ENCODE results near the gene CIBAR2.
A peak's percentile ranks its signal among the peaks of the same experiment; 100 is the strongest.
"Not testable (repeated sequence)": the region's sequence is repeated elsewhere in the genome, so short reads cannot be mapped to it uniquely, and the experiment has no call there.

The CIBAR2 gene

DNA sequence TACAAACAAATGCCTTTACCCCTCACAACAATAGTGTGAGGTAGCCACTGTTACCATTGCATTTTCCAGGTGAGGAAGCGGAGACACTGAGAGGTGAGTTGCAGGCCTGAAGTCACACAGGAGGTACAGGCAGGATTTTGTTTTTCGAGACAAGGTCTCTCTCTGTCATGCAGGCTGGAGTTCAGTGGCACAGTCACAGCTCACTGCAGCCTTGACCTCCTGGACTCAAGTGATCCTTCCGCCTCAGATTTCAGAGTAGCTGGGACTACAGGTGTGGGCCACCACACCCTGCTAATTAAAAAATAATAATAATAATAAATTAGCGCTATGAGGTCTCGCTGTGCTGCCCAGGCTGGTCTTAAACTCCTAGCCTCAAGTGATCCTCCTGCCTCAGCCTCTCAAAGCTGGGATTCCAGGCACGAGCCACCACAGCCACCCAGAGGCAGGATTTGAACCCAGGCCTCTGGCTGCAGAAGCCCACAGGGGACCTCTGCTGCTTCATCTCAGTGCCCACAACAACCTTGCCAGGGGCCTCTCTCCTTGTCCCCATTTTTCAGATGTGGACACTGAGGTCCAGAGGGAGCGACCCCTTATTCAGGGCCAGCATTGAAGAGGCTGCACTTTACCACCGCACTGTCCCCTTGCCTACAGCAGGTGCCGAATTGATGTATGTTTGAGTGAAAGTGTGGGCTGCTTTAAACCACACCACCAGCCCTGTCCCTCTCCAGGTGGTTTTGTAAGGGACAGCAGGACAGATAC, 16.0 kb upstream of the CIBAR2 start:
- DNase-seq (ENCODE audit: low spot score): no peak

DNA sequence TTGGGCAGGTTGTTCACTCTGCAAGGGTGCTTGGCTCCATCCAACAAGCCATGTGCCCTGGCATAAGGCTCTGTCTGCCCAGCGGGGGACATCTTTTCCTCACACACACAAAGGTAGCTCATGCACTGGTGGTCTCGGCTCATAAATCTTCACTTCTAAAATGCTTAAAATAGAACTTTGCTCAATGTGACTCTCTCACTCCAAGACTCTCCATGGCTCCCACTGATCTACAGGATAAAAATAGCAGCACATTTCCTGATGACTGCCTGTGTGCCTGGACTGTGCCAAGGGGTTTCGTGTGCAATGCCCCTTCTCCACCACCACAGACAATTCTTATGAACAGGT, 15.1 kb upstream of the CIBAR2 start:
- no peak for DNase-seq (ENCODE audit: low spot score)

DNA sequence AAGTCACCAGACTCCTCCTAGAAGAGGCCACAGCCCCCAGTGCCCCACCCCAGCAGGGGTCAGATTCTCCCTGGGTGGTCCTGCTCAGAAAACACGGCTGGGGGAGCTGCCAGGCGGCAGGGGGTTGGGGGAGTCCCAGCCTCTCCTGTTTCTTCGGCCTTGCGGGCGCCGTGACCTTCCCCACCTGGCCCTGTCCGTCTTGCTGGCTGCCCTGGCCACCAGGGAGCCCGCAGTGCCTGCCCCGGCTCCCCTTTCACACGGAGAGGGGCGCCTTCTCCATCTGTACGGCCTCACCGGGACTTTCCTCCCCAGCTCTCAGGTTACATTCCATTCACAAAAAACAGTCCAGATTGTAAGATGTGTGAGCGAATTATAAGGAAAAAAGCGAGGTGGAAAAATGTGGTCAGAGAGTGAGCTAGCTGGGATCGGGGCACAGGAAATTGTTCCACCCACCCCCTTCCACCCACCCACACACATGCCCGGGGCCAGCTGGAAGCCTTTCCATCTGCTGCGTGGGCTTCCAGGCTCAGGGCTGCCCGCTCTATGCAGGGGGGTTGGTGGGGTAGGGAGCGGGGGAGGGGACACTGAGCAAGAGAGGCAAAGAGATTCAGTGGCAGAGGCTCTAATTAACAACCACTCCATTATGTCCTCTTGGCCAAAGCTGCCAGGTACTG, 14.6 kb upstream of the CIBAR2 start:
- no peak for DNase-seq (ENCODE audit: low spot score)

DNA sequence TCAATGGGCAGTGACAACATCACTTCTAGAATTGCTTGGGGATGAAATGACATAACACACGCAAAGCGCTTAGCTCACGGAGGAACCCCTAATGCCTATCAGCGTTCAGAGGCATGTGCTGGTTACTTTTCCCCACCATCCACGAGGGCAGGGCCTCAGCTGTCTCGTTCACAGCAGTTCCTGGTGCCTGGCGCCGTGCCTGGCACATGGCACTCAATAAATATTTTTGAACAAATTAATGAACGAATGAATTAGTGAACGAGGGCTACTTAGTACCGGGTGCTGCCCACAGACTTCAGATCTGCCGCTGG, 14.1 kb upstream of the CIBAR2 start:
- DNase-seq (ENCODE audit: low spot score): no peak

DNA sequence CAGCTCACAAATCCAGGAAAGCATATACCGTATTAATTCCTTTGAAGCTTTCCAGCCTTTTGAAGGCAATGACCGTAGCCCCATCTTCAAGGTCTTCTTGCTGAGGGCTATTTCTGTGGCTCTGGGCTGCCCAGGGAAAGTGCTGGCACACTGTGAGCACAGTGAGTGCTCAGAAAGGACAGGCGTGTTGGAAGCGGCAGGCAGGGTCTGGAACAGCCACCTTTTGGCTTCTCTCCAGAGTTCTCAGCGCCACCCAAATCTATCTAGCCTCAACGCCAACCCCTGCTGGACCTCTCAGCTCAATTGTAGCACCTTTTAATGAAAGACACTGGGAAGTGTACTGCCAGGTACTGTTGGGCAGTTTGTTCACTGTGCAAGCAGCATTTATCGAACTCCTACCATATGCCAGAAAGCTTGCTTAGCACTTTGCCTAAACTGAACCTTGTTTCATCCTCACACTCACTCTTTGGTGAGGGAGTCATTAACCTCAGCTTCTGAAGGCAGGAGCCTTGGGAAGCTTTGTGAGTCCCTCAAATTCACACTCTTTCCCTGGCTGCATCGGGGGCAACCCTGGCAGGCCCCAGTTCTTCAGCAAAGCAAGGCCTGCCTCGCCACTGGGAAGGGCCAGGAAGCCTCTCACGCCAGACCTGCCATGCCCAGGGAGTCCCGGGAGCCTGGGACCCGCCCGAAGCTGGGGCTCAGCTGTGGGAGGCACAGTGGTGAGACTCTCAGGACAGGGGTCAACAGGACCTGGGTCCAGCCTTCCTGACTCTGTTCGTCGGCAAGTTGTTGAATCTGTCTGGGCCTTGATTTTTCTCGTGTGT, 13.5 kb upstream of the CIBAR2 start:
- no peak for DNase-seq (ENCODE audit: low spot score)

DNA sequence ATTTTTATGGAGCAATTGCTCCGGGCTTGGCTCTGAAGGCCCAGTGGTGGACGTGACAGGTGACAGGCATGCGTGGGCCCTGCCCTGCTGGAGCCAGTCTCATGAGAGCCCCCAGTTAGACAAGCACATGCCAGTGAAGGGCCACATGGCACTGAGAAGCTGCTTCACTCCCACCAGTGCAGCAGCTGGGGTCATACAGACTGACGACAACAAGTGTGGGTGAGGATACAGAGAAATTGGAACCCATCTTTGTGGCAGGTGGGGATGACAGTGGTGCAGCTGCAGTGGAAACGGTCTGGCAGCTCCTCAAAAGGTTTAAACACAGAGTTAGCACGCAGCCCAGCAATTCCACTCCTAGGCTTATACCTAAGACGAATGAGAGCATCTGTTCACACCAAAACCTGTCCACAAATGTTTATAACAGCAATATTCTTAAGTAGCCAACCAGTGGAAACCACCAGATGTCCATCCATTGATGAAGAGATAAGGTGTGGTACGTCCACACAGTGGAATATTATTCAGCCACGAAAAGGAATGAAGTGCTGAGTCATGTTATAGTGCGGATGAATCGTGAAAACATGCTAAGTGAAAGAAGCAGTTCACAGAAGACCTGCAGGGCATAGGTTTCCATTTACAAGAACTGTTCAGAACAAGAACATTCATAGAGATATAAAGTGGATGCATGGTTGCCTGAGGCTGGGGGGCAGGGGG, 12.5 kb upstream of the CIBAR2 start:
- DNase-seq (ENCODE audit: low spot score): no peak

DNA sequence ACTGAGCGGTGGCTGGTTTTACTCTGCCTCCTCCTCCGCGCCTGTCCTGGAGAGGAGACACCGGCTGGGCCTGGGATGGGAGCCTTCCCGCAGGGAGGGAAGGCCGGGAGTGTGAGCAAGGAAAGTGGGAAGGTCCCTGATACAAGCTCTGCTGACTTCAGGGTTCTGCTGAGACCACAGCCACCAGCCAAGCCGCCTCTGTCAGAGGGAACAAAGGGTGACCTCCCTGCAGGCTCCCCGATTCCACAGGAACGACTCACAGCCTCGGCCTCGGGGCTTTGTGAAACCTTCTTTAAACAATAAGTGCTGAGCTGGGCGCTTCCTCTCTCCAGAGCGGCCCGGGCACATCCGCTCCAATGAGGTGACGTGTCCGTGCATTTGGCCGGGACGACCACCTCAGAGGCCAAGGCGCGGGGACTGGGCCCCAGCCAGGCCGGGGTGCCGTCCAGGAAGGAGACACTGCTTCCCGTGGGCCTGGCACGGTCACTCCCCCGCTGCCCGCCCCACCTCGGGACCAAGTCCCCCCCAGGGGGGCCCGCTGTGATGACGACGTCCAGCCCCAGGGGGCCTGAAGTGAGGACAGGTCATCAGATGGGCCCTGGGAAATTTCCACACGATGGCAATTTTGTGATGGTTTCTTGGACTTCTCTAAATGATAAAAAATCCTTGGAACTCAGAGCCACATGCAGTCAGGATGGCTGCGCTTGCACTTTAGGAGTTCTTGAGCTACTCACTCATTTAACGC, 11.8 kb upstream of the CIBAR2 start:
- no peak for DNase-seq (ENCODE audit: low spot score)

DNA sequence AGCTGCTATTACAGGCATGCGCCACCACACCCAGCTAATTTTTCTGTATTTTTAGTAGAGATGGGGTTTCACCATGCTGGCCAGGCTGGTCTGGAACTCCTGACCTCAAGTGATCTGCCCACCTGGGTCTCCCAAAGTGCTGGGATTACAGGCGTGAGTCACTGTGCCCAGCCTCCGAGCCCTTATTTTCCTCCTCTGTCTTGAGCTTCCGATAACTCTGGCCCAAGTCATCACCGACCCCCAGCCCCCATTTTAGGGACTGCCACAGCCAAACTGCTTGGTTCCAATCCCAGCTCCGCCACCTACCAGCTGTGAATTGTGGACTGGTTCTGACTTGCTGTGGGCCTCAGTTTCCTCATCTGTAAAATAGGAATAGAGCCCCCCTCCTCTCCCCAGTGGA, 11.2 kb upstream of the CIBAR2 start:
- DNase-seq (ENCODE audit: low spot score): not testable (repeated sequence)

DNA sequence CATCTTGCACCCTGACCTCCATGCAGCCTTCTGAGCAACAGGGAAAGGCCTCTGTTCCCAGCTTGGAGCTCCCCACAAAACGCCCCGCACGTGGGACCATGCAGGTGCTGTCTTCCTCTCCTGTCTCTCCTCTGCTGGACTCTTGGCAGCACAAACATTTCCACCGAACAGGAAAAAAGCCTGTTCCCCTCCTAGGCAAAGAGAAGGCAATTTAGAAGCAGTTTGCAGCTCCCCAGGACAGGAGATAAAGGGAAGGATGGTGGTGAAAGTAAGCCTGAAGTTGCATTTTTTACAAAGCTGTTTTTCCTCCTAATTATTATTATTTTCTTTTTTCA, 7.7 kb upstream of the CIBAR2 start:
- DNase-seq (ENCODE audit: low spot score): no peak

DNA sequence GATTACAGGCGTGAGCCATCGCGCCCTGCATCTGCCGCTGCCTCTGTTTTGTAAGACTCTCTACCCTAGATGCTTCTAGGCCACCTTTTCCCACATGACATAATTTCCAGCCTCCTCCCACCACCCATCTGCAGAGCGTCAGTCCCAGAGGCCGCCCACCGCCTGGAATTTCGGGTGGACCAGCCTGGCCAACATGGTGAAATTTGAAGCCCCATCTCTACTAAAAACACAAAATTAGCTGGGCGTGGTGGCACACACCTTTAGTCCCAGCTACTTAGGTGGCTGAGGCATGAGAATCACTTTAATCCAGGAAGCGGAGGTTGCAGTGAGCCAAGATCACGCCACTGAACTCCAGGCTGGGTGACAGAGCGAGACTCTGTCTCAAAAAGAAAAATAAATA, 5.1 kb upstream of the CIBAR2 start:
- no peak for DNase-seq (ENCODE audit: low spot score)

DNA sequence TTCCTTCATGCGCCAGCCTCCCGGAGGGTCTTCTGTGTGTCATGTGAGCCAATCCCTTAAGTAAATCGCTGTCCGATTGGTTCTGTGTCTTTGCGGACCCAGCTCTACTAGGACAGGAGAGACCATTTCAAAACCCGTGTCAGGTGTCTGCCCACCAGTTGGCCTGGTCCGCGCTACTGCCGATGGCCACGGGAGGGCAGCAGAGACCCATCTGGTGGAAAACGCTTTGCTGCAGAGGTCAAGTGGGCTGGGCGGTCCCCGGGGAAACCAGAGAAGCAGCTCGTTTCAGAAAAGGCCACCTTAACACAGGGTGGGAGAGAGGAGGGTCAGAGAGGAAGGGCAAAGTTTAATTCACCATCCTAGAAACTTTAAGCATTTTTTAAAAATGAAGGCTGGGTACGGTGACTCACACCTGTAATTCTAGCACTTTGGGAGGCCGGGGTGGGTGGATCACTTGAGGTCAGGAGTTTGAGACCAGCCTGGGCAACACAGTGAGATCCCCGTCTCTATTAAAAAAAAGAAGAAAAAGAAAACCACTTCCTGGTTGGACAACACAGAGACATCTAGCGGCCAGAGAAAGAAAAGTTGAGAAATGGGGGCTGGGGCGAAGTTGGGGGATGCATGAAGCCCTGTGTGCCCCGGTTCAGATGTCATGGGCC, 2.8 kb upstream of the CIBAR2 start:
- peak; percentile 63 for DNase-seq (ENCODE audit: low spot score)

DNA sequence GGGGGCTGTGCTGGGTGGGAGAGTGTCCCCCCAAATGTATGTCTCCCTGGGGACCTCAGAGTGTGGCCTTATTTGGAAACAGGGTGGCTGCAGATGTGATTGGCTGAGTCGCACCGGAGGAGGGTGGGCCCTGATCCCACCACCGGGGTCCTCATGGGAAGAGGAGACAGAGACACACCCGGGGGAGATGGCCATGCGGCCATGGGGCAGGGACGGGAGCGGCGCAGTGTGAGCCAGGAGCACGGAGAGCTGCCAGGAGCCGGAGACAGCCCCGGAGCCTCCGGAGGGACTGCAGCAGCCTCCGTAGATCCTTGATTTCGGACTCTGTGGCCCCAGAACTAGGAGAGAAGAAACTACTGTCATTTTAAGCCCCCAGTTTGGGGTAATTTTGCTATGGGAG, 1.6 kb upstream of the CIBAR2 start:
- DNase-seq (ENCODE audit: low spot score): no peak

DNA sequence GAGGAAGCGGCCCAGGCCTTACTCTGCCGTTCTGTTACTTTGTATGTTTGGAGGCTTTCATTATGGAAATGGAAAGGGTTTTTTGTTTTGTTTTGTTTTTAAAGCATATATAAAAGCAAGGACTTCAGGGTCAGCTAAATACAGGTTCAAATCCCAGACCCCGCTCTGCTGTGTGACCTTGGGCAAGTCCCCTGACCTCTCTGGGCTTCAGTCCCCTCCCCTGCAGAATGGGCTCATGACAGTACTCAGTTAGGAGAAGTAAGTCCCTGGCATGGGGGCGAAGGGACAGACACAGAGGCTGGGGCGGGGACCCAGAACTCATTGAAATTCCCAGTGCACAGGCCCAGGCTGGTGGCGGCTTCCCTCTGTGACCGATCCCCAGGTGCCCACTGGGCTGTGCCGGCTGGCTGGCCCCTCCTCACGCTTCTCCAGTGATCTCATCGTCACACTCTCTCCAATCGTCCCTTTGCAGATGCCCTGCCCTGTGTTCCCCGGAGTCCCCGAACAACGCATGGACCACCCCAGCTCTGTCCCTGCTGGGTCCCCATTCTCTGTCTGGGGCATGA, 979 bp upstream of the CIBAR2 start:
- DNase-seq (ENCODE audit: low spot score): no peak

DNA sequence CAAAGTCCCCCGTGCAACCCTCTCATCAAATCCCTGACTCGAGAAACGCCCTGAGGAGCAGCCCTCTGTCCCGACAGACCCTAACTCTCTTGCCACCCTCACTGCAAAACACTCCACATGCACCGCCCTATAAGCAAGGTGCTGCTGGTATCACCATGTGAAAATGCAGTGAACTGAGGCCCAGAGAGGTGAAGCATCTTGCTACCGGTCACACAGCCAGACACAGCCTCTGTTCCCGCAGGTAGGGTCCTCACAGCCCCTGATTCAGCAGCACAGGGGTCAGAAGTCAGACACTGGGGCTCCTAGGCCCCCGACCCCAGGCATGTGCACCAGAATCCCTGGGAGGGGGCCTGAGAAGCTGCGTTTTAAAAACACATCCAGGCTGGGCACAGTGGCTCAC, 1.1 kb downstream of the CIBAR2 start:
- DNase-seq (ENCODE audit: low spot score): no peak

DNA sequence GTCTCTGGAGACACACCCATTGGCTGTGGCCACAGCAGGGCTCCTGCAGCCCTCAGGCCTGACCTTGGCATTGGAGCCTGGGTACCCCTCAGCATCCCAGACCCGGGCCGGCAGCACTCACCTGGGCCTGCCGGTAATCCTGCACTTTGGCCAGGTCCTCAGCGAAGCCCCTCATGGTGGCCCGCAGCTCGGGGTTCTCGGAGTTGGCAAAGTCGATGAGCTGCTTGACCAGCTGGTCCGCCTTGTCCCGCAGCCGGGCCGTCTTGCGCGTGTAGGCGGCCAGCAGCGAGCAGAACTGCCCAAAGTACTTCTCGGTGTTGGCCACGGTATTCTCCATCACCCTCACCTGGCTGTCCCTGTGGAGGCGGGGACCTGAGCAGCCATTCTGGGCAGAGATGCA, 2.2 kb downstream of the CIBAR2 start:
- no peak for DNase-seq (ENCODE audit: low spot score)

DNA sequence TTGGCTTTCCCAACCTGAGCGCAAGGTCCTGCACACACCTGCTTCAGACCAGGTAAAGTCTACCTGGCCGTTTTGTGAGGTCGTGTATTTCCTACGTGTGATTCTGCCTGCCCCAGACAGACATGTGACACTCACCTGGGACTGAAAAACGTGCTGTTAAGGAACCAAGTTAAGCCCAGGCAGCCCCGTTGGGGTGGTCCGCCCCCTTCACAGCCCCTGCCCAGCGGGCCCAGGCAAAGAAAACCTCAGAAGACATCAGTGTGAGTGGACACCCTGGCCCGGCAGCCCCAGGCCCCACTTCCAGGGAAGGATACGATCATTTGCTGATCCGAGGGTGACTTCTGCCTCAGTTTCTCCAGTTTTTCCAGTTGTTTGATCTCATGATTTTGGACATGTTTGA, 4.7 kb downstream of the CIBAR2 start:
- DNase-seq (ENCODE audit: low spot score): no peak

DNA sequence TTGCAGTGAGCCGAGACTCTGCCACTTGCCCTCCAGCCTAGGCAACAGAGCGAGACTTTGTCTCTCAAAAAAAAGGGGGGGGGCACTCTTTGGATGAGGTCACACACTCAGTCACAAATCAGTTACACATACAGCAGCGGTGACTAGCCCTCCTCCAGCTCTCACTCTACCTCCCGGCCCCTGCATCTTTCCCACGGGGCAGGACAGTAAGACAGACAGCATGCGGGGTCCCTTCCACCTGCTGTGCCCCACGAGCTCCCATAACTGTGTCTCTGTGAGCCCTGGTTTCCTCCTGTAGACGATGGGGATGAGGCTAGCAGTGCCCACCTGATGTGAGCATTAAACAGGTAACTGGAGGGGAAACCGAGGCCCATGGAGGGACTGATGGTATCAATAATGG, 5.2 kb downstream of the CIBAR2 start:
- no peak for DNase-seq (ENCODE audit: low spot score)

DNA sequence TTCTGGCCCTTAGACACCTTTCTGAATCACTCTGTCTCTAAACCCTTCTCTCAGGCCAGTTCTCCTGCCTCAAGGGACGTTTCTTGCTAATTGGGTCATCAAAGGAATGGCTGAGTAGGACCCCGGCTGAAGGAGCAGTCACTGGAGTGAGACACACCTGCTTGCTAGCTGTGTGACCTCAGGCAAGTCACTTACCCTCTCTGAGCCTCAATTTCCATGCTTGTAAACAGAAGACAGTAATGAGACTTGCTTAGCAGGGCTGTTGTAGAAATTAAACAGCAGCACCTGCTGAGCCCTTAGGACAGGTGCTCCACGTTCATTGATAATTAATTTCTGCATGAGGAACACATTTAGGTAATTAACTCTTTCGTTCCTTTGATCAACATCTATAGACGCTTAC, 6.8 kb downstream of the CIBAR2 start:
- no peak for DNase-seq (ENCODE audit: low spot score)

DNA sequence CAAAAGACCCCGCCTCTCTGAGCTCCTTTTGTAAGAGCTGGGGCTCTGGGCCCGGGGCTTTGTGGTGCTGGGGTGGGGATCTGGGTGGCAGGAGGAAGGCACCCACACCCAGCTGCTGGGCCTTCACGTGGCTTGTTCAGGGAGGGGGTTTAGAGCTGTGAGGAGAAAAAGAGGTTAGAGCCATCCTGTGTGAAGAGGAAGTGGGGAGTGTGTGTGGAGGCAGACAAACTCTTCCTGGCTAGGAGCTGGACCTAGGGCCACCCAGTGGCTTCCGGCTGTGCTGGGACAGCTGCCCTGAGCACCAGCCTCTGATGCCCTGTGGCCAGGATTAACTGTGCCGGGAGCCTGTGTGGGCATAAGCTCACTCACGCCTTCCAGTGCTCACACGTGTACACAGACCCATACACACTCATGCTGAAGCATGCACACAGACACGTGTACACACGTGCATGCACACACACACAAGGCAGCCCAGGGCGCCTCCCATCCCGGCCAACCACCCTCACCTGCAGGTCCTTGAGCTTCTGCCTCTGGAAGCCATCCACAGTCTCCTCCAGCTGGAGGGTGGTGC, 7.4 kb downstream of the CIBAR2 start:
- peak; percentile 54 for DNase-seq (ENCODE audit: low spot score)

DNA sequence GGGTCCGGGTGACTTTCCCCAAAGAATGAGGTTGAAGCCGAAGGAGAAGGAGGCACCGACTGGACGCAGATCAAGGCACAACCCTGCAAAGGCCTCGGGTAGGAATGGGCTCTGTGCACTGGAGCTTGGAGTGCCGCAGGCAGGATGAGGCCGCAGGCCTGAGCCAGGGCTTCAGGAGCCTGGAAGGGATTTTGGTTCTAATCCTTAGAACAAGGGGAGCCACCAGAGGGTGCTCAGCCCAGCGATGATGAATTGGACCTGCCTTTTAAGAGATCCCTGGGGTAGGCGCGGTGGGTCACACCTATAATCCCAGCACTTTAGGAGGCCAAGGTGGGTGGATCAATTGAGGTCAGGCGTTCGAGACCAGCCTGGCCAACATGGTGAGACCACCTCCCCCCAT, 8.1 kb downstream of the CIBAR2 start:
- no peak for DNase-seq (ENCODE audit: low spot score)
